ENCODE measurements around the gene SSH3.

GRCh38 chr11:67320691-67321090, 17.4 kb downstream of the SSH3 start:
- no peak for TF ChIP-seq CTCF (IDR thresholded peaks at IDR 0.05; ENCODE audit: low read depth, low read length, missing input control)
- no peak for TF ChIP-seq EGR1 (IDR thresholded peaks at IDR 0.05; ENCODE audit: low read depth in 2 of 2)
- no peak for TF ChIP-seq MAX (IDR thresholded peaks at IDR 0.05)
- TF ChIP-seq SP1 (IDR thresholded peaks at IDR 0.05), result no peak
- TF ChIP-seq REST (IDR thresholded peaks at IDR 0.05), result no peak
- no peak for TF ChIP-seq GABPA (IDR thresholded peaks at IDR 0.05 in 1 of 2, conservative IDR thresholded peaks at IDR 0.05 in 1 of 2)
- TF ChIP-seq ATF3 (IDR thresholded peaks at IDR 0.05), result no peak

Measured in liver (tissue), 3 donors.